Liver (tissue), 9 donors: ENCODE data around the gene USP37. TPM values are rescaled to one million over a fixed set of nuclear protein-coding genes. Genes with fewer than 3 reads are reported as not detected.

Experiments
- DNase-seq: peaks from one replicate; pipeline ENCODE4 v3.0.0-alpha.2; 2017; ENCODE audit warnings: low spot score
- H3K27ac ChIP-seq, 2 donors: one replicate each; pipeline ENCODE4 v1.7.0; 2013; ENCODE audit warnings: inconsistent platforms in 2 of 2, low read length in 2 of 2, control low read depth in 1 of 2, low read depth in 1 of 2, mild to moderate bottlenecking in 1 of 2
- H3K27me3 ChIP-seq, 4 donors: one replicate each; pipeline versions ENCODE4 v1.6.1 to v1.7.0; 2013; ENCODE audit warnings: low read length in 3 of 4, inconsistent platforms in 1 of 4, mild to moderate bottlenecking in 1 of 4, moderate library complexity in 1 of 4; ENCODE audit not compliant: control insufficient read depth in 4 of 4, insufficient read depth in 4 of 4
- H3K36me3 ChIP-seq, 4 donors: one replicate each; pipeline versions ENCODE4 v1.6.1 to v1.7.0; 2013; ENCODE audit warnings: low read length in 3 of 4, mild to moderate bottlenecking in 3 of 4, low read depth in 1 of 4, moderate library complexity in 1 of 4; ENCODE audit not compliant: control insufficient read depth in 4 of 4, insufficient read depth in 3 of 4
- H3K4me1 ChIP-seq, 4 donors: one replicate each; pipeline versions ENCODE4 v1.6.1 to v1.7.0; 2013; ENCODE audit warnings: low read length in 3 of 4, mild to moderate bottlenecking in 3 of 4, moderate library complexity in 1 of 4; ENCODE audit not compliant: control insufficient read depth in 4 of 4, insufficient read depth in 4 of 4
- H3K4me3 ChIP-seq, 3 donors: one replicate each; pipeline versions ENCODE4 v1.6.1 to v1.7.0; 2013; ENCODE audit warnings: low read length in 3 of 3, control low read depth in 1 of 3, low read depth in 1 of 3, mild to moderate bottlenecking in 1 of 3
- H3K9ac ChIP-seq, 2 donors: one replicate each; pipeline ENCODE4 v1.7.0; 2013; ENCODE audit warnings: low read length in 2 of 2, mild to moderate bottlenecking in 2 of 2, moderate library complexity in 2 of 2, control low read depth in 1 of 2, low read depth in 1 of 2
- H3K9me3 ChIP-seq, 4 donors: one replicate each; pipeline versions ENCODE4 v1.6.1 to v1.7.0; 2013; ENCODE audit warnings: low read length in 3 of 4; ENCODE audit not compliant: control insufficient read depth in 4 of 4
- FOXA1 ChIP-seq: IDR thresholded peaks from 2 replicates; pipeline ENCODE4 v1.6.1; 2016; ENCODE audit warnings: antibody characterized with exemption
- FOXA2 ChIP-seq: IDR thresholded peaks from 2 replicates; pipeline ENCODE4 v1.6.1; 2016; ENCODE audit warnings: antibody characterized with exemption
- HNF4A ChIP-seq, 2 donors: conservative IDR thresholded peaks; 2 replicates each; pipeline ENCODE4 v1.6.1; 2016; ENCODE audit warnings: antibody characterized with exemption in 2 of 2, mild to moderate bottlenecking in 2 of 2
- HNF4G ChIP-seq: IDR thresholded peaks from 2 replicates; pipeline ENCODE4 v1.6.1; 2016; ENCODE audit warnings: antibody characterized with exemption
- RAD21 ChIP-seq, 2 donors: IDR thresholded peaks; 2 replicates each; pipeline ENCODE4 v1.6.1; 2016; ENCODE audit warnings: antibody characterized with exemption in 2 of 2, mild to moderate bottlenecking in 2 of 2
- RXRA ChIP-seq, 2 donors: IDR thresholded peaks; 2 replicates each; pipeline ENCODE4 v1.6.1; 2017 to 2018; ENCODE audit warnings: antibody characterized with exemption in 2 of 2, mild to moderate bottlenecking in 1 of 2
- SP1 ChIP-seq: IDR thresholded peaks from 2 replicates; pipeline ENCODE4 v1.6.1; 2018; ENCODE audit warnings: antibody characterized with exemption, mild to moderate bottlenecking
- TAF1 ChIP-seq: conservative IDR thresholded peaks from 2 replicates; pipeline ENCODE4 v1.6.1; 2016; ENCODE audit warnings: antibody characterized with exemption, mild to moderate bottlenecking
- WGBS: extraction: QIAGEN DNeasy Blood & Tissue Kit; methylation state at CpG from one replicate; pipeline ENCODE4 v1.1.7; 2013; 5-methylcytosine and 5-hydroxymethylcytosine counted together
- polyA plus RNA-seq, 2 donors: library from polyadenylated mRNA; stranded (reverse) in 1 of 2; unstranded in 1 of 2; fragments of 200-250 nt in 1 of 2; fragments of >200 nt in 1 of 2; fragmentation: Nextera tagmentation in 1 of 2; extraction: Ambion mirVana in 1 of 2; gene quantifications; one replicate each; pipeline versions ENCODE4 v1.2.1 to v1.2.3, GENCODE V29; 2013 to 2015
- total RNA-seq, 2 donors: library from RNA; depleted of rRNA; stranded (reverse); fragments of >200 nt; gene quantifications; one replicate each; pipeline ENCODE4 v1.2.3, GENCODE V29; 2014
- TF ChIP-seq, protein P1 (sequence below): fragments of 150-350 bp; IDR thresholded peaks from 2 replicates; pipeline ENCODE4 v1.5.1; 2017; ENCODE audit warnings: improper control_type of control experiment, low read depth, low read length; ENCODE audit not compliant: missing input control
- TF ChIP-seq, protein P2 (sequence below): IDR thresholded peaks from 2 replicates; pipeline ENCODE4 v1.6.1; 2016; ENCODE audit warnings: antibody characterized with exemption
- TF ChIP-seq, protein P3 (sequence below): IDR thresholded peaks from 2 replicates; pipeline ENCODE4 v1.6.1; 2016; ENCODE audit warnings: antibody characterized with exemption
- TF ChIP-seq, protein P4 (sequence below): IDR thresholded peaks from 2 replicates; pipeline ENCODE4 v1.6.1; 2016; ENCODE audit warnings: antibody characterized with exemption, mild to moderate bottlenecking
- donor health status: healthy.
- donor health status: healthy.
- donor health status: healthy.
- donor health status: healthy.
- donor health status: healthy.

Gene USP37
- total and polyA plus RNA-seq, 4 donors, result 1.4 to 10.9 (median 4.7) TPM

DNA sequence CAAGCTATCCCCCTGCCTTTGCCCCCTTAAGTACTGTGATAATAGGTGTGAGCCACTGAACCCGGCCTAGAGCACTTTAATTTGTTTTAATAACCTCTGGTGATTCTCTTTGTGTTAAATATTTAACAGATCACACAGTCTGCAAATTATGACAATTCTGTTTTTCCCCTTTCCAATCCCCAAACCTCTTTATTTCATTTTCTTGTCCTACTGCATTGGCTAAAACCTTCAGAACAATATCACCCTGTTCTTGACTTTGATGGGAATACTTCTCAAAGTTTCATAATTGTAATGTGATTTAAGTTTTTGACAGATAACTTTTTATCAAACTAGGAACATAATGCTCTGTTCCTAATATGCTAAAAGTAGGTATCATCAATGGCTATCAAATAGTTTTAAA lies 44.5 kb downstream of the USP37 start (continued):
- TF ChIP-seq, protein P1, sequence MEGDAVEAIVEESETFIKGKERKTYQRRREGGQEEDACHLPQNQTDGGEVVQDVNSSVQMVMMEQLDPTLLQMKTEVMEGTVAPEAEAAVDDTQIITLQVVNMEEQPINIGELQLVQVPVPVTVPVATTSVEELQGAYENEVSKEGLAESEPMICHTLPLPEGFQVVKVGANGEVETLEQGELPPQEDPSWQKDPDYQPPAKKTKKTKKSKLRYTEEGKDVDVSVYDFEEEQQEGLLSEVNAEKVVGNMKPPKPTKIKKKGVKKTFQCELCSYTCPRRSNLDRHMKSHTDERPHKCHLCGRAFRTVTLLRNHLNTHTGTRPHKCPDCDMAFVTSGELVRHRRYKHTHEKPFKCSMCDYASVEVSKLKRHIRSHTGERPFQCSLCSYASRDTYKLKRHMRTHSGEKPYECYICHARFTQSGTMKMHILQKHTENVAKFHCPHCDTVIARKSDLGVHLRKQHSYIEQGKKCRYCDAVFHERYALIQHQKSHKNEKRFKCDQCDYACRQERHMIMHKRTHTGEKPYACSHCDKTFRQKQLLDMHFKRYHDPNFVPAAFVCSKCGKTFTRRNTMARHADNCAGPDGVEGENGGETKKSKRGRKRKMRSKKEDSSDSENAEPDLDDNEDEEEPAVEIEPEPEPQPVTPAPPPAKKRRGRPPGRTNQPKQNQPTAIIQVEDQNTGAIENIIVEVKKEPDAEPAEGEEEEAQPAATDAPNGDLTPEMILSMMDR, result no peak
- no peak for TF ChIP-seq FOXA1

DNA sequence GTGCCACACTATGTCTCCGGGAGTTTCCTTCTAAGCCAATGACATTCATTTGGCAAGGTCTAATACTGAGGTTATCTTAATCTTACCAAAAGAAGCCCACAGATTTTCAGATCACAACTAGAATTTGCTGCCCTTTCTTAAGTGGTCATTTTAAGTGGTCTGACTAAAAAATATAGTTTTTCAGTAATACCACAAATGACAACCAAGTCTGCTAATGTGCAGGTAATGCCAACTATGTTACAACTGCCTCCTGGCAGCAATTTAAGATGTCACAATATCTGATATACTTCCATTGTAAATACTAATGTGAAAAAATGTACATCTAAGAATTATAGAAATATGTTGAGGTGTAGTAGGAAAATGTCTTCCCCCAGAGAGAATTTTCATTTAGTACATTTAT lies 49.3 kb downstream of the USP37 start:
- Histone ChIP-seq H3K9me3 (no peaks in the 10 kb centered on the region), H3K36me3 (peaks cover 0 to 9% (median 3%) of the 10 kb centered on the region in 4 donors), H3K4me1 (no peaks in the 10 kb centered on the region), H3K9ac (no peak overlapping the region), H3K27me3 (no peaks in the 10 kb centered on the region), H3K4me3 (no peak overlapping the region), H3K27ac (no peak overlapping the region)
- no peak for DNase-seq
- TF ChIP-seq, protein P2, sequence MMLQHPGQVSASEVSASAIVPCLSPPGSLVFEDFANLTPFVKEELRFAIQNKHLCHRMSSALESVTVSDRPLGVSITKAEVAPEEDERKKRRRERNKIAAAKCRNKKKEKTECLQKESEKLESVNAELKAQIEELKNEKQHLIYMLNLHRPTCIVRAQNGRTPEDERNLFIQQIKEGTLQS, result no peak
- TF ChIP-seq, protein P3, sequence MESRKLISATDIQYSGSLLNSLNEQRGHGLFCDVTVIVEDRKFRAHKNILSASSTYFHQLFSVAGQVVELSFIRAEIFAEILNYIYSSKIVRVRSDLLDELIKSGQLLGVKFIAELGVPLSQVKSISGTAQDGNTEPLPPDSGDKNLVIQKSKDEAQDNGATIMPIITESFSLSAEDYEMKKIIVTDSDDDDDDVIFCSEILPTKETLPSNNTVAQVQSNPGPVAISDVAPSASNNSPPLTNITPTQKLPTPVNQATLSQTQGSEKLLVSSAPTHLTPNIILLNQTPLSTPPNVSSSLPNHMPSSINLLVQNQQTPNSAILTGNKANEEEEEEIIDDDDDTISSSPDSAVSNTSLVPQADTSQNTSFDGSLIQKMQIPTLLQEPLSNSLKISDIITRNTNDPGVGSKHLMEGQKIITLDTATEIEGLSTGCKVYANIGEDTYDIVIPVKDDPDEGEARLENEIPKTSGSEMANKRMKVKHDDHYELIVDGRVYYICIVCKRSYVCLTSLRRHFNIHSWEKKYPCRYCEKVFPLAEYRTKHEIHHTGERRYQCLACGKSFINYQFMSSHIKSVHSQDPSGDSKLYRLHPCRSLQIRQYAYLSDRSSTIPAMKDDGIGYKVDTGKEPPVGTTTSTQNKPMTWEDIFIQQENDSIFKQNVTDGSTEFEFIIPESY, result no peak
- TF ChIP-seq TAF1 (no peak), RXRA (IDR thresholded peaks at IDR 0.05) (no peak), HNF4A (conservative IDR thresholded peaks at IDR 0.05) (no peak), RAD21 (IDR thresholded peaks at IDR 0.05) (no peak), SP1 (no peak), HNF4G (no peak), FOXA2 (no peak)
- TF ChIP-seq, protein P1, result no peak
- TF ChIP-seq, protein P4, sequence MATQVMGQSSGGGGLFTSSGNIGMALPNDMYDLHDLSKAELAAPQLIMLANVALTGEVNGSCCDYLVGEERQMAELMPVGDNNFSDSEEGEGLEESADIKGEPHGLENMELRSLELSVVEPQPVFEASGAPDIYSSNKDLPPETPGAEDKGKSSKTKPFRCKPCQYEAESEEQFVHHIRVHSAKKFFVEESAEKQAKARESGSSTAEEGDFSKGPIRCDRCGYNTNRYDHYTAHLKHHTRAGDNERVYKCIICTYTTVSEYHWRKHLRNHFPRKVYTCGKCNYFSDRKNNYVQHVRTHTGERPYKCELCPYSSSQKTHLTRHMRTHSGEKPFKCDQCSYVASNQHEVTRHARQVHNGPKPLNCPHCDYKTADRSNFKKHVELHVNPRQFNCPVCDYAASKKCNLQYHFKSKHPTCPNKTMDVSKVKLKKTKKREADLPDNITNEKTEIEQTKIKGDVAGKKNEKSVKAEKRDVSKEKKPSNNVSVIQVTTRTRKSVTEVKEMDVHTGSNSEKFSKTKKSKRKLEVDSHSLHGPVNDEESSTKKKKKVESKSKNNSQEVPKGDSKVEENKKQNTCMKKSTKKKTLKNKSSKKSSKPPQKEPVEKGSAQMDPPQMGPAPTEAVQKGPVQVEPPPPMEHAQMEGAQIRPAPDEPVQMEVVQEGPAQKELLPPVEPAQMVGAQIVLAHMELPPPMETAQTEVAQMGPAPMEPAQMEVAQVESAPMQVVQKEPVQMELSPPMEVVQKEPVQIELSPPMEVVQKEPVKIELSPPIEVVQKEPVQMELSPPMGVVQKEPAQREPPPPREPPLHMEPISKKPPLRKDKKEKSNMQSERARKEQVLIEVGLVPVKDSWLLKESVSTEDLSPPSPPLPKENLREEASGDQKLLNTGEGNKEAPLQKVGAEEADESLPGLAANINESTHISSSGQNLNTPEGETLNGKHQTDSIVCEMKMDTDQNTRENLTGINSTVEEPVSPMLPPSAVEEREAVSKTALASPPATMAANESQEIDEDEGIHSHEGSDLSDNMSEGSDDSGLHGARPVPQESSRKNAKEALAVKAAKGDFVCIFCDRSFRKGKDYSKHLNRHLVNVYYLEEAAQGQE, result no peak
- WGBS, result 92% methylated on average over 1 of the region's 1 CpG
